ENCODE data around the gene KLF17. TPM values are rescaled to one million over a fixed set of nuclear protein-coding genes. Genes with fewer than 3 reads are reported as not detected.
A peak's percentile ranks its signal among the peaks of the same experiment; 100 is the strongest.
"Not testable (repeated sequence)": the region's sequence is repeated elsewhere in the genome, so short reads cannot be mapped to it uniquely, and the experiment has no call there.

Gene KLF17
- total and polyA plus RNA-seq, 10 donors = 0.26 TPM; not detected in 9

DNA sequence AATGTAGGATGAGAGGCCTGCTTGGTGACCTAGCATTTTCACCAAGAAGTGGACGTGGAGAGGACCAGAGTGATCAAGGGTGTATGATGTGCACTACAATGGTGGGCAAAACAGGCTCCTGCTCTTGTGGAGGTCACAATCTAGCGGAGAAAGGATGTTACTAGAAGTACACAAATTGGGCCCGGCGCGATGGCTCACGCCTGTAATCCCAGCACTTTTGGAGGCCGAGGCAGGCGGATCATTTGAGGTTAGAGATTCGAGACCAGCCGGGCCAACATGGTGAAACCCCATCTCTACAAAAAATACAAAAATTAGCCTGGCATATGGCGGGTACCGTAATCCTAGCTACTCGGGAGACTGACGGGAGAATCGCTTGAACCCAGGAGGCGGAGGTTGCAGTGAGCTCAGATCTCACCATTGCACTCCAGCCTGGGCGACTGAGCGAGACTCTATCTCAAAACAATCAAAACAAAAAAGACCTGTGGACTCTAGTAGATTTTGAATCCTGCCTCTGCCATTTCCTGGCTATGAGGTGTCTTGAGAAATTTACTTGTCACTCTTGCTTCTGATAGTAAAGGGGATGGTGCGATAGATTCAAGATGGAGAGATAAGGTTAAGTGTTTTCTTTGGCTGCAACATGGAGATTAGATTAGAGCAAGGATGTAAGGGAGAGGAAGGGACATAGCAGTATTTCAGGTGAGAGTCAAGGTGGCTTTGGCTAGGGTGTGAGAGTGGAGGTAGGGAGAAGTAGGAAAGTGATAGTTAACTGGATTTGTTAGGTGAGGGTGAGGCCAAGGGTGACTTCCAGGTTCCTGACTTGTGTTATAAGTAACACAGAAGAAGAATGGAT, 15.7 kb downstream of the KLF17 start:
- no peaks in the 10 kb centered on the region for H3K36me3 ChIP-seq
- H3K27ac ChIP-seq = no peak overlapping the region
- 89 to 95% (median 92%) methylated on average over 19 of the region's 19 CpGs for WGBS, 5 donors
- peaks cover 0 to 14% (median 0%) of the 10 kb centered on the region in 7 donors for H3K27me3 ChIP-seq (replicated peaks in 1 of 7)
- peak; percentile 32 for DNase-seq
- TF ChIP-seq, protein P1, sequence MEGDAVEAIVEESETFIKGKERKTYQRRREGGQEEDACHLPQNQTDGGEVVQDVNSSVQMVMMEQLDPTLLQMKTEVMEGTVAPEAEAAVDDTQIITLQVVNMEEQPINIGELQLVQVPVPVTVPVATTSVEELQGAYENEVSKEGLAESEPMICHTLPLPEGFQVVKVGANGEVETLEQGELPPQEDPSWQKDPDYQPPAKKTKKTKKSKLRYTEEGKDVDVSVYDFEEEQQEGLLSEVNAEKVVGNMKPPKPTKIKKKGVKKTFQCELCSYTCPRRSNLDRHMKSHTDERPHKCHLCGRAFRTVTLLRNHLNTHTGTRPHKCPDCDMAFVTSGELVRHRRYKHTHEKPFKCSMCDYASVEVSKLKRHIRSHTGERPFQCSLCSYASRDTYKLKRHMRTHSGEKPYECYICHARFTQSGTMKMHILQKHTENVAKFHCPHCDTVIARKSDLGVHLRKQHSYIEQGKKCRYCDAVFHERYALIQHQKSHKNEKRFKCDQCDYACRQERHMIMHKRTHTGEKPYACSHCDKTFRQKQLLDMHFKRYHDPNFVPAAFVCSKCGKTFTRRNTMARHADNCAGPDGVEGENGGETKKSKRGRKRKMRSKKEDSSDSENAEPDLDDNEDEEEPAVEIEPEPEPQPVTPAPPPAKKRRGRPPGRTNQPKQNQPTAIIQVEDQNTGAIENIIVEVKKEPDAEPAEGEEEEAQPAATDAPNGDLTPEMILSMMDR (IDR thresholded peaks at IDR 0.05 in 8 of 11, conservative IDR thresholded peaks at IDR 0.05 in 3 of 11) = no peak
- TF ChIP-seq POLR2AphosphoS5 (IDR thresholded peaks at IDR 0.05) = no peak
- TF ChIP-seq POLR2A (IDR thresholded peaks at IDR 0.05) = no peak
- no peaks in the 10 kb centered on the region for H3K9me3 ChIP-seq
- intact Hi-C loops (cut with DNase I; ENCODE audit: low total_unique reads) = no loop called here
- H3K4me1 ChIP-seq = no peaks in the 10 kb centered on the region
- H3K4me3 ChIP-seq = no peak overlapping the region

DNA sequence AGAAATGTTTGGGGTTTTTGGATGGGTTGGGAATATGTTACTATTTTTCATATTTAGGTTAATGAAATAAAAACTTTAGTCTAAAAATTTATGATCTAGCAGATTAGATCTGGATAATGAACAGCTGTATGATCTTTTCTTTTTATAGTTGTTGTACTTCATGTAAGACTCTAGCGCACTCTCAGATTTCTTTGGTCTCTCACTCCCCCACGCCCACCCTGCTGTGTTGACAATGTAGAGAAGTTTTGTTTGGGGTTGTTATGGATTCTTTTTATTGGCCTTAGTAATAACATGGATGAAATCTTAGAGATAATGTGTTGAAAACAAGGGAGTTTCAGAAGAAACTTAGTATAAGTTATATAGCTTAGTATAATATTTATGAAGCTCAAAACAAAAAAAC, 17.3 kb downstream of the KLF17 start:
- no peak for DNase-seq
- H3K4me3 ChIP-seq = no peak overlapping the region
- WGBS, 5 donors = 65 to 88% (median 84%) methylated on average over 2 of the region's 2 CpGs
- peaks cover 0 to 18% (median 0%) of the 10 kb centered on the region in 7 donors for H3K27me3 ChIP-seq (replicated peaks in 1 of 7)
- no peaks in the 10 kb centered on the region for H3K4me1 ChIP-seq
- H3K9me3 ChIP-seq = no peaks in the 10 kb centered on the region
- intact Hi-C loops (cut with DNase I; ENCODE audit: low total_unique reads) = no loop called here
- no peak for TF ChIP-seq POLR2A (IDR thresholded peaks at IDR 0.05)
- TF ChIP-seq POLR2AphosphoS5 (IDR thresholded peaks at IDR 0.05) = no peak
- TF ChIP-seq, protein P1 (IDR thresholded peaks at IDR 0.05 in 8 of 11, conservative IDR thresholded peaks at IDR 0.05 in 3 of 11) = no peak
- H3K27ac ChIP-seq = no peak overlapping the region
- H3K36me3 ChIP-seq = no peaks in the 10 kb centered on the region

DNA sequence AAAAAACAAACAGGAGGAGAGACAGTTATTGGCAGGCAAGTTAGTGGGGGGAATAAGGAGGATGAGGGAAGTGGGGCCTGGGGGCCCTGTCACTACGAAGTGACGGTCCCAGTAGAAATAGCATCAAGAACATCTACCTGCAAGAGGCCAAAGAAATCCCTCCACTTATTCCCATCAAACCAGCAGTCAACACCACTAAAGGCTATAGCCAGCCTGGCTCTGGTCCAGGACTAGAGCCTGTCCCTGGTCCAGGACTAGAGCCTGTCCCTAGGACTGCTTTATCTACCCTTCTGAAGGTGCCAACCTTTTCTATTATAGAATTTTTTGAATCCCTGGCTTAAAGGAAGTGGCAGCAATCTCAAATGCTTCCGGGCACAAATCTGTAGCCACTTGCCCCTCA, 19.6 kb downstream of the KLF17 start:
- 82 to 90% (median 86%) methylated on average over 3 of the region's 3 CpGs for WGBS, 5 donors
- peaks cover 0 to 7% (median under 1%) of the 10 kb centered on the region in 8 donors for H3K9me3 ChIP-seq
- no peak overlapping the region for H3K4me3 ChIP-seq
- TF ChIP-seq POLR2A (IDR thresholded peaks at IDR 0.05) (no peak), POLR2AphosphoS5 (IDR thresholded peaks at IDR 0.05) (no peak)
- TF ChIP-seq, protein P1 (IDR thresholded peaks at IDR 0.05 in 8 of 11, conservative IDR thresholded peaks at IDR 0.05 in 3 of 11) = no peak
- H3K4me1 ChIP-seq = no peaks in the 10 kb centered on the region
- H3K27me3 ChIP-seq (replicated peaks in 1 of 7) = peaks cover 0 to 20% (median 0%) of the 10 kb centered on the region in 7 donors
- no peak for DNase-seq
- H3K27ac ChIP-seq = no peak overlapping the region
- intact Hi-C loops (cut with DNase I; ENCODE audit: low total_unique reads) = no loop called here
- no peaks in the 10 kb centered on the region for H3K36me3 ChIP-seq

DNA sequence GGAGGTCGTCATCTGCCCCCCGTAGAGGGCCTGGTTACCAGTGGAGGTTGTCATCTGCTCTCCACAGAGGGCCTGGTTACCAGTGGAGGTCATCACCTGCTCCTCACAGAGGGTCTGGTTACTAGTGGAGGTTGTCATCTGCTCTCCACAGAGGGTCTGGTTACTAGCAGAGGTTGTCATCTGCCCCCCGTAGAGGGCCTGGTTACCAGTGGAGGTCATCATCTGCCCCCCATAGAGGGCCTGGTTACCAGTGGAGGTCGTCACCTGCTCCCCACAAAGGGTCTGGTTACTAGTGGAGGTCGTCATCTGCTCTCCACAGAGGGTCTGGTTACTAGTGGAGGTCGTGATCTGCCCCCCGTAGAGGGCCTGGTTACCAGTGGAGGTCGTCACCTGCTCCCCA, 20.9 kb downstream of the KLF17 start:
- H3K4me1 ChIP-seq; DNase-seq; H3K4me3 ChIP-seq; intact Hi-C loops (cut with DNase I; ENCODE audit: low total_unique reads); H3K36me3 ChIP-seq; H3K27ac ChIP-seq: not testable (repeated sequence)
- Histone ChIP-seq H3K27me3 (replicated peaks in 1 of 7) (peaks cover 0 to 20% (median 0%) of the 10 kb centered on the region in 7 donors), H3K9me3 (peaks cover 0 to 20% (median 14%) of the 10 kb centered on the region in 8 donors)
- 77 to 89% (median 82%) methylated on average over 7 to 8 of the region's 8 CpGs for WGBS, 5 donors
